BJ (cell line): ENCODE measurements around the gene SUPT5H. TPM values are rescaled to one million over a fixed set of nuclear protein-coding genes. Genes with fewer than 3 reads are reported as not detected.

ENCODE experiments used
- CTCF ChIA-PET: fragments of 350-600 bp; formaldehyde crosslinking; extraction: SDS; loops from one replicate; lab custom pipeline; 2021; ENCODE audit warnings: antibody characterized with exemption, inconsistent platforms; lab: Yijun Ruan, JAX
- POLR2A ChIA-PET: fragments of 300-600 bp; sonication (Branson Sonifier 250); formaldehyde crosslinking; extraction: SDS; loops from one replicate; lab custom pipeline; 2021; ENCODE audit warnings: antibody characterized with exemption; lab: Charles Lee
- DNase-seq: peaks from one replicate; pipeline ENCODE4 v3.0.0-alpha.2; 2011; ENCODE audit warnings: low read depth
- H3K27me3 ChIP-seq: 2 replicates; pipeline ENCODE4 v1.6.0; 2011; ENCODE audit warnings: low read length; ENCODE audit not compliant: control insufficient read depth, insufficient read depth
- H3K36me3 ChIP-seq: 2 replicates; pipeline ENCODE4 v1.5.1; 2011; ENCODE audit warnings: low read length; ENCODE audit not compliant: control insufficient read depth, insufficient read depth
- H3K4me3 ChIP-seq: 2 replicates; pipeline ENCODE4 v1.5.1; 2011; ENCODE audit warnings: low read depth, mild to moderate bottlenecking, control low read depth, low read length
- polyA plus RNA-seq: library from polyadenylated mRNA; depleted of rRNA; stranded (reverse); fragments of >200 nt; gene quantifications from 2 replicates; pipeline ENCODE4 v1.2.3, GENCODE V29; 2011
- TF ChIP-seq, protein P1 (sequence below): IDR thresholded peaks from 2 replicates; pipeline ENCODE4 v1.5.1; 2011; ENCODE audit warnings: low read depth, mild to moderate bottlenecking, control low read depth, inconsistent platforms, low read length, moderate library complexity; ENCODE audit not compliant: insufficient read depth

The SUPT5H gene
- polyA plus RNA-seq, 1 experiment = 81.8 TPM

GRCh38 chr19:39497701-39497995, 52.3 kb downstream of the SUPT5H start:
- DNase-seq = no peak
- ChIA-PET CTCF (interaction anchor here (0.6 to 2.9 kb wide), 7 partner anchors 11 to 346 kb away, joined by 3 to 15 read pairs (median 3); partner anchors contain the start of gene EID2B), POLR2A (no interaction called here)
- Histone ChIP-seq H3K36me3 (no peaks in the 10 kb centered on the region), H3K4me3 (no peak overlapping the region), H3K27me3 (peaks cover 22% of the 10 kb centered on the region)
- TF ChIP-seq, protein P1, sequence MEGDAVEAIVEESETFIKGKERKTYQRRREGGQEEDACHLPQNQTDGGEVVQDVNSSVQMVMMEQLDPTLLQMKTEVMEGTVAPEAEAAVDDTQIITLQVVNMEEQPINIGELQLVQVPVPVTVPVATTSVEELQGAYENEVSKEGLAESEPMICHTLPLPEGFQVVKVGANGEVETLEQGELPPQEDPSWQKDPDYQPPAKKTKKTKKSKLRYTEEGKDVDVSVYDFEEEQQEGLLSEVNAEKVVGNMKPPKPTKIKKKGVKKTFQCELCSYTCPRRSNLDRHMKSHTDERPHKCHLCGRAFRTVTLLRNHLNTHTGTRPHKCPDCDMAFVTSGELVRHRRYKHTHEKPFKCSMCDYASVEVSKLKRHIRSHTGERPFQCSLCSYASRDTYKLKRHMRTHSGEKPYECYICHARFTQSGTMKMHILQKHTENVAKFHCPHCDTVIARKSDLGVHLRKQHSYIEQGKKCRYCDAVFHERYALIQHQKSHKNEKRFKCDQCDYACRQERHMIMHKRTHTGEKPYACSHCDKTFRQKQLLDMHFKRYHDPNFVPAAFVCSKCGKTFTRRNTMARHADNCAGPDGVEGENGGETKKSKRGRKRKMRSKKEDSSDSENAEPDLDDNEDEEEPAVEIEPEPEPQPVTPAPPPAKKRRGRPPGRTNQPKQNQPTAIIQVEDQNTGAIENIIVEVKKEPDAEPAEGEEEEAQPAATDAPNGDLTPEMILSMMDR = no peak

- DNase-seq = no peak
- H3K4me3 ChIP-seq = no peak overlapping the region
- H3K27me3 ChIP-seq = peaks cover 22% of the 10 kb centered on the region
- ChIA-PET CTCF (interaction anchor here (0.6 to 2.9 kb wide), 8 partner anchors 11 to 346 kb away, joined by 3 to 15 read pairs (median 3); partner anchors contain the start of gene EID2B), POLR2A (no interaction called here)
- TF ChIP-seq, protein P1 = peak; percentile 43; the same call in 1 of the 2 replicates
- no peaks in the 10 kb centered on the region for H3K36me3 ChIP-seq
Measured at GRCh38 chr19:39497996-39498797, 52.8 kb downstream of the SUPT5H start.

DNA sequence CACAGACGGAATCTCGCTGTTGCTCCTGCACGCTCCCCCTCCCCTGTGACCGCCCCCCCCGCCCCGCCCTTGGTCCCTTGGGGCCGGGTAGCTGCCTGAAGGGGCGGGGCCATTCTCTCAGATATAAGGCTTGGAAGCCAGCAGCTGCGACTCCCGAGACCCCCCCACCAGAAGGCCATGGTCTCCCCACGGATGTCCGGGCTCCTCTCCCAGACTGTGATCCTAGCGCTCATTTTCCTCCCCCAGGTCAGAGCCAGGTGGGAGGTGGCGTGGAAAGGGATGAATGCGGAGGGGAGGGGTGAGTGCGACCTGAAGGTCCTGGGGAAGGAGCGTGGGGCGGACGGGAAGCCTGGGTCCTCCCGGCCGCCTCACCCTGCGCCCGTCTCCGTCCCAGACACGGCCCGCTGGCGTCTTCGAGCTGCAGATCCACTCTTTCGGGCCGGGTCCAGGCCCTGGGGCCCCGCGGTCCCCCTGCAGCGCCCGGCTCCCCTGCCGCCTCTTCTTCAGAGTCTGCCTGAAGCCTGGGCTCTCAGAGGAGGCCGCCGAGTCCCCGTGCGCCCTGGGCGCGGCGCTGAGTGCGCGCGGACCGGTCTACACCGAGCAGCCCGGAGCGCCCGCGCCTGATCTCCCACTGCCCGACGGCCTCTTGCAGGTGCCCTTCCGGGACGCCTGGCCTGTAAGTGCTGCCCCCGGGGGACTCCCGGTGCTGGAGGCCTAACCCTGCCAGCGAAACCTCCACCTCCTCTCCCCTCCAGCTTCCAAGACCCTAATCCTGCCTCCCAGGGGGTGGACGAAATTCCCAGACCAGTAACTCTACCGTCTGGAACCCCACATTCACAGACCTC, 53.6 kb downstream of the SUPT5H start, which contains the start of gene DLL3:
Gene DLL3, plus strand, starts transcription at position 150 of the 845 bp plus-strand sequence. Its CDS starts 28 bp downstream, at position 178.
- DNase-seq = no peak
- H3K27me3 ChIP-seq = peaks cover 22% of the 10 kb centered on the region
- ChIA-PET CTCF (interaction anchor here (0.6 to 0.9 kb wide), 2 partner anchors 36 to 41 kb away, joined by 3 read pairs; partner anchors contain the start of gene EID2), POLR2A (no interaction called here)
- TF ChIP-seq, protein P1 = no peak
- no peaks in the 10 kb centered on the region for H3K36me3 ChIP-seq
- no peak within 1 kb of the TSS for H3K4me3 ChIP-seq

GRCh38 chr19:39499932-39500331, 54.5 kb downstream of the SUPT5H start:
- DNase-seq = no peak
- ChIA-PET POLR2A (no interaction called here), CTCF (interaction anchor here (0.9 kb wide), 1 partner anchor 41 kb away, joined by 3 read pairs; the partner anchor contains the start of gene EID2)
- TF ChIP-seq, protein P1 = no peak
- H3K4me3 ChIP-seq = no peak overlapping the region
- H3K36me3 ChIP-seq = no peaks in the 10 kb centered on the region
- peaks cover 22% of the 10 kb centered on the region for H3K27me3 ChIP-seq

DNA sequence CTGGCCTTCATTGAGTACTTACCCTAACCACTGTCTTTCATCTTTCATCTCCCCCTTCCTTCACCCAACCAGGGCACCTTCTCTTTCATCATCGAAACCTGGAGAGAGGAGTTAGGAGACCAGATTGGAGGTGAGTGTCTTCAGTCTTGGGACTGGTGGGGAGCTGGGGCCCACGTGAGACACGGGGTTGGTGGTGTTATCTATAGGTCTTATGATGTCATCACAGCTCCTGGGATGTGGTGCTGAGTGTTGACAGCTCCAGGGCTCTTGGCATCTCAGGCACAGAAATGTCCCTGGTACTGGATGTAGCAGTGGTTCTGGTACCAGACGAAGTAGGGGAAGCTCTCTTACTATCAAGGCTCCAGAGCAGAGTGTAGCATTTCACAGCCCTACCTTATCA, 55.2 kb downstream of the SUPT5H start:
- ChIA-PET CTCF (interaction anchor here (0.6 to 0.9 kb wide), 3 partner anchors 33 to 137 kb away, joined by 3 to 4 read pairs (median 4); partner anchors contain the start of gene EID2B), POLR2A (no interaction called here)
- H3K27me3 ChIP-seq = peaks cover 24% of the 10 kb centered on the region

More for the DNA sequence above, 55.2 kb downstream of the SUPT5H start:
- TF ChIP-seq, protein P1 = no peak
- DNase-seq = no peak
- H3K36me3 ChIP-seq = no peaks in the 10 kb centered on the region
- no peak overlapping the region for H3K4me3 ChIP-seq
